GM12873 (cell line): ENCODE measurements around the gene HMBS.
A peak's percentile ranks its signal among the peaks of the same experiment; 100 is the strongest.

Experiments
- TF ChIP-seq, protein P1 (sequence below): IDR thresholded peaks from 2 replicates; pipeline ENCODE4 v1.5.1; 2012; ENCODE audit warnings: low read depth, mild to moderate bottlenecking, moderate library complexity, low read length, control low read depth; ENCODE audit not compliant: insufficient read depth; ENCODE audit errors: missing control alignments

HMBS gene

DNA sequence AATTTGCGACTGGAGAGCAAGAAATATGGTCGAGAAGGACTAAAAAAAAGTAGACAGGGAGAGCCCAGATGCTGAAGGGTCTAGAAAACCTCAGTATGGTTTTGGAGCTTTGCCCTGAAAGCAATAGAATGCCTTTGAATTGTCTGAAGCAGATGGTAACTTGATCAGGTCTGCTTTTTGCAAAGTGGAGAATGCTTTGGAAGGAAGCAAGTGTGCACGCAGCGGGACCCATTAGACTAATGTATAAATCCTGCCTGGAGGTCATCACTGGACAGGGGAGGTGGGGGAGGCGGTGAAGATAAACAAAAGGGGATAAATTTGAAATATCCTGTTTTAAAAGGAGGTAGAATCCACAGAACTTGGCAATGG, 35.9 kb downstream of the HMBS start:
- TF ChIP-seq, protein P1, sequence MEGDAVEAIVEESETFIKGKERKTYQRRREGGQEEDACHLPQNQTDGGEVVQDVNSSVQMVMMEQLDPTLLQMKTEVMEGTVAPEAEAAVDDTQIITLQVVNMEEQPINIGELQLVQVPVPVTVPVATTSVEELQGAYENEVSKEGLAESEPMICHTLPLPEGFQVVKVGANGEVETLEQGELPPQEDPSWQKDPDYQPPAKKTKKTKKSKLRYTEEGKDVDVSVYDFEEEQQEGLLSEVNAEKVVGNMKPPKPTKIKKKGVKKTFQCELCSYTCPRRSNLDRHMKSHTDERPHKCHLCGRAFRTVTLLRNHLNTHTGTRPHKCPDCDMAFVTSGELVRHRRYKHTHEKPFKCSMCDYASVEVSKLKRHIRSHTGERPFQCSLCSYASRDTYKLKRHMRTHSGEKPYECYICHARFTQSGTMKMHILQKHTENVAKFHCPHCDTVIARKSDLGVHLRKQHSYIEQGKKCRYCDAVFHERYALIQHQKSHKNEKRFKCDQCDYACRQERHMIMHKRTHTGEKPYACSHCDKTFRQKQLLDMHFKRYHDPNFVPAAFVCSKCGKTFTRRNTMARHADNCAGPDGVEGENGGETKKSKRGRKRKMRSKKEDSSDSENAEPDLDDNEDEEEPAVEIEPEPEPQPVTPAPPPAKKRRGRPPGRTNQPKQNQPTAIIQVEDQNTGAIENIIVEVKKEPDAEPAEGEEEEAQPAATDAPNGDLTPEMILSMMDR = no peak

DNA sequence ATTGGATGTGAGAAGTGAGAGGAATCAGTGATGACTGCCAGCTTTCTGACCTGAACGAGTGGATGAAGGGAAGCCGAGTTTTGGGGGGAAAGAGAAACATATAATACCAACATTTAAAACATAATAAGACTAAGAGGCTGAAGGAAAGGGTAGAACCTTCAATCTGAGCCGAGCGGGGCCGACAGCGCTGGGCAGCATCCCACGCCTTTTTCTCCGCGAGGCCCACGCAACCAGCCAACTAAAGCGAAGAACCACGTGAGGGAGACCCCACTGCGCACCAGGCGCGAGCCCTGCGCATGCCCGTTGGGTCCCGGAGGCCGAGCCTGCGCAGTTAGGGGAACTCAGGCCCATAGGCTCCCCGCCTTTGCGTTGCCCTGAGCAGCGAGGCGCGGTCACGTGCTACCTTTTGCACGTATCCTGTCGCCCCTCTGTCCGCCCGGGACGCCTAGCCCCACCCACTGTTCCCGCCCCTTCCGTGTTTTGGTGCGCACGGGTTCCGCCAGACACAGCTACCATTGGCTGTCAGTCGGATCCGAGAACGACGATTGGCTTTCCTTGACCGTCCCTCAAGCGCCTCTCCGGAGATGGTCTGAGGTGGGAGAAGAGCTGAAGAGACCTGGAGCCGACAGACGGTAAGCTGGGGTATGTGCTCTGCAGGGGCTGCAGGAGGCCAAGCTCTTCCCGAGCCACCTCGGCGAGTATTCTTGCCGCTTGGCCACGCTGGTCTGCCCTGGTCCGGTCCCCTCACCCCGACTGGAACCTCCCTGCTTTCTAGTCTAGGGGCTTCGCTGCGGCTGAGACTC, 36.5 kb downstream of the HMBS start, which contains the start of gene HINFP:
TSS of gene HINFP (plus strand) at position 573 of the 803 bp plus-strand sequence. CDS start 5,365 bp downstream, outside the sequence.
- TF ChIP-seq, protein P1 = peak; percentile 5

DNA sequence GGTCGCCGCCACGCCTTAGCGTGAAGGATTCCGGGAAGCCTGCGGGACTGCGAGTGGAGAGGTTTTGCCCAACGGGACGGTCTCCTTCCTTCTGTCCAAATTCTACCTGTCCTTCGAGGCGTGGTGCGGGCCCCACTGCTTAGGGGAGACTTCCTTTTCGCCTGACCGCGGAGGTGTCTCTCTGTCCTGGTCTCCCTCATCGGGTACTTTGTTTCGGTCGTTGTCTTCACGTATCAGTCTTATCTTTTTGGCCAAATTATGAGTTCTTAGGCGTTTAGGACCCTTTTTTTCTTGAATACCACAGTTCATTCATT, 37.1 kb downstream of the HMBS start:
- TF ChIP-seq, protein P1 = no peak

DNA sequence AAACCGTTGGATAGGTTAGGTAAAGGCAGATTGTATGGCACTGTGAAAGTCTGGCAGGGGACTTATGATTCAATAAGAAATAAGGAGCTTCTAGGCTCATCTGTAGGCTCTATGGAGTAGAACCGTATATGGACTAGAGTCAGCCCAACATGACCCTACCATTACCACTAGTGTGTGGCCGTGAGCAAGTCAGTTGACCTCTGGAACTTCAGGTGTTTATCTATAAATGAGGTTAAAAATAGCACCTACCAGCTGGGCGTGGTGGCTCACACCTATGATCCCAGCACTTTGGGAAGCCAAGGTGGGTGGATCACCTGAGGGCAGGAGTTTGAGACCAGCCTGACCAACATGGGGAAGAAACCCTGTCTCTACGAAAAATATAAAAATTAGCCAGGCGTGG, 41.1 kb downstream of the HMBS start:
- TF ChIP-seq, protein P1 = no peak

DNA sequence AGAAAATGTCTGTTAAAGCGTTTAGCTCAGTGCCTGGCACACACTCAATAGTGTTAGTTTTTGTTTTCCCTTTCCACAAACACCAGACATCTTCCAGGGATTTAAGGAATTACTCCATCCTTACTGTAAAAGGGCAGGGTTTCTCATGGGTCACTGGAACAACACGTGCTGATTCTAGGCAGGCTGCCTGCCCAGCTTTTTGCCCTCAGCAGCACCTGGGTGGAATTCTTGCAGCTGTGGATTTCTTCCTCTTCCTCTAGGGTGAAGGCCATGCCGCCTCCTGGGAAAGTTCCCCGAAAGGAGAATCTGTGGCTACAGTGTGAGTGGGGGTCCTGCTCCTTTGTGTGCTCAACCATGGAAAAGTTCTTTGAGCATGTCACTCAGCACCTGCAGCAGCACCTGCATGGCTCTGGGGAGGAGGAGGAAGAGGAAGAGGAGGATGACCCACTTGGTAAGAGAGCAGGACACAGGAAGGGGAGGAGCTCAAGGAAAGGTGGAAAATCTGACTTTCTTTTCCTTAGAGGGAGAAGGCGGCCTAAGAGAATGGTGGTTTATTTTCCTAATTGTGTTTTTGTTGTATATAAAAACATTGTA, 42.1 kb downstream of the HMBS start:
- TF ChIP-seq, protein P1 = no peak

DNA sequence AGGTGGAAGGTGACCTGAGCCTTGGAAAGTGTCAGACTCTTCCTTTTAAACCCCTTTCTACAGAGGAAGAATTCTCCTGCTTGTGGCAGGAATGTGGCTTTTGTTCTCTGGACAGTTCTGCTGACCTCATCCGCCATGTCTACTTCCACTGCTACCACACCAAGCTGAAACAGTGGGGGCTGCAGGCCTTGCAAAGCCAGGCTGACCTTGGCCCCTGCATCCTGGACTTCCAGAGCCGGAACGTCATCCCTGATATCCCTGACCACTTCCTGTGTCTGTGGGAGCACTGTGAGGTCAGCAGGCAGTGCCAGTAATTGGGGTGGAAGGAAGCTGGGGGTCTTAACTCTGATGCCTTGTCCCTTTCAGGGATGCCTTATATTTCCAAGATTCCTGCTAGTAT, 46.0 kb downstream of the HMBS start:
- TF ChIP-seq, protein P1 = no peak

DNA sequence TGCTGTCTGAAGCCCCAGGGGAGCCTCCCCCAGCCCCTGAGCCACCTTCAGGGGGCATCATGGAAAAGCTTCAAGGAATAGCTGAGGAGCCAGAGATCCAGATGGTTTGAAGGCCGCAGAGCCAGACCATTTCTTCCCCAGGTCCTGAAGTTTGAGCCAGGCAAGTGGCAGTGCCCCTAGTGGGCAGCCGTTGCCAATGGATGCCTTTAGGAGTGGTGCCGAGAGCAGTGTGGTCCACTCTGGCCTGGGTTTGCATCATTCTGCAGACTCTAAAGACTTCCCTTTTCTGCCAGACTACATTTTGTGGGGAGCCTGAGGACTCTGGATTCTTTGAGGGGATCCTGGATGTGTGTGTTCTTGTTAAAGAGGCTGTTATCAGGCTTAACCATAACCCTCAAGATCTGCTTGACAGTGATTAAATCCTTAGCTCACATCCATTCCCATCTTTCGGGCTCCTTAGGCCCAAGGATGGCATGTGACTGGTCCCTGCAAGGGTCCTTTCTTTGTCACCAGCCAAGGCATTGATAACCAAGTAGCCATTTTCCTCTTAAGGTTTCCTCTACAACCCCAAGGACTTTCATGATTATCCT, 49.8 kb downstream of the HMBS start:
- TF ChIP-seq, protein P1 = peak; percentile 73
